CD4-positive, alpha-beta T cell treated with Interleukin-15 for 1 hour (primary cell): ENCODE data around the gene COX8A.
"Not testable (repeated sequence)": the region's sequence is repeated elsewhere in the genome, so short reads cannot be mapped to it uniquely, and the experiment has no call there.

Experiments
- DNase-seq: peaks from one replicate; pipeline ENCODE4 v3.0.0-alpha.2; 2020

Gene COX8A, protein sequence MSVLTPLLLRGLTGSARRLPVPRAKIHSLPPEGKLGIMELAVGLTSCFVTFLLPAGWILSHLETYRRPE

DNA sequence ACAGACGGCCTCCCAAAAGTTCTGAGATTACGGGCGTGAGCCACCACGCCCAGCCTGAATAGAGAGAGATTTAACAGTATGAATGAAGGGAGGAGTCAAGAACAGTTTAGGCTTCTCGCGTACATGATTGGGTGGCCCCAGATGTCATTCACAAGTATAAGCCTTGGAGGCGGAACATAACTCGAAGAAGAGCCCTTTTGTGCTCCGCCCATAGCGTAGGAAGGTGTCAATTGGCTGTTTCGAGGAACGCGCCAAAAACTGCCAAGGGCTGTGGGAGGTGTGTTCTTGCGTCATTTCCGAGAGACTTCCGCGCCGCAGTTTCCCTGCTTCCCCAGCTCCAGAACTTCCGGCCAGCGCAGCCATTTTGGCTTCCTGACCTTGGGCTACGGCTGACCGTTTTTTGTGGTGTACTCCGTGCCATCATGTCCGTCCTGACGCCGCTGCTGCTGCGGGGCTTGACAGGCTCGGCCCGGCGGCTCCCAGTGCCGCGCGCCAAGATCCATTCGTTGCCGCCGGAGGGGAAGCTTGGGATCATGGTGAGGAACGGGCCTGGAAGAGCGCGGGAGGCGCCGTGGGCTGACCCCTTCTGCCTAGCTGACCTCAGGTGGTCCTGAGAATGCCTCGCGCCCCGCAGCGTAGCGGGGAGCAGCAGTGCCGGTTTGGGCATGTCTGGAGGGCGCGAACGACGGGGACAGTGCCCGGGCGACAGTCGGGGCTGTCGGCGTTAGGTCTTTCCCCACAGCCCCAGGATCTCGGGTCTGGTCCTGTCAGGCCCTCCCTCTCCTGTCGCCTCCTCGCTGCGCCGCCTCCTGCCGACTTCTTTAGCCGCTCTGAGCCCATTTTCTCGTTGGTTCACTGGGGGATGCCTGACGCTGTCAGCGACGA, at the start of gene COX8A:
TSS of gene COX8A (plus strand) at position 362 of the 885 bp plus-strand sequence. CDS start at position 423, 61 bp downstream.
- peak; percentile 98 for DNase-seq

DNA sequence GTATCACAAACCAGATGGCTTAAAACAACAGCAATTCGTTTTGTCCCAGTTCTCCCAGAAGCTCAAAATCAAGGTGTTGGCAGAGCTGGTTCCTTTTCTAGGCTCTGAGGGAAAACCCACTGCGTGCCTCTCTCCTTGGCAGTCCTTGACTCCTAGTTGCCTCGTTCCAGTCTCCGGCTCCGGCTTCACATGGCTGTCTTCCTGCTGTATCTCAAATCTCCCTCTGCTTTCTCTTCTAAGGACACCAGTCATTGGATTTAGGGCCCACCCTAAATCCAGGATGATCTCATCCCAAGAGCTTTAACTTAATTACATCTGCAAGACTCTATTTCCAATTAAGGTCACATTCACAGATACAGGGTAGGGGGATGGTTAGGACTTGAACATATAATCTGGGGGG, 44.8 kb upstream of the COX8A start:
- no peak for DNase-seq

GRCh38 chr11:63931045-63931444, 43.4 kb upstream of the COX8A start:
- no peak for DNase-seq

- DNase-seq: no peak
These were observed 42.5 kb upstream of the COX8A start for GRCh38 chr11:63931876-63932275.

GRCh38 chr11:63933459-63933858, 41.0 kb upstream of the COX8A start:
- DNase-seq: no peak

DNA sequence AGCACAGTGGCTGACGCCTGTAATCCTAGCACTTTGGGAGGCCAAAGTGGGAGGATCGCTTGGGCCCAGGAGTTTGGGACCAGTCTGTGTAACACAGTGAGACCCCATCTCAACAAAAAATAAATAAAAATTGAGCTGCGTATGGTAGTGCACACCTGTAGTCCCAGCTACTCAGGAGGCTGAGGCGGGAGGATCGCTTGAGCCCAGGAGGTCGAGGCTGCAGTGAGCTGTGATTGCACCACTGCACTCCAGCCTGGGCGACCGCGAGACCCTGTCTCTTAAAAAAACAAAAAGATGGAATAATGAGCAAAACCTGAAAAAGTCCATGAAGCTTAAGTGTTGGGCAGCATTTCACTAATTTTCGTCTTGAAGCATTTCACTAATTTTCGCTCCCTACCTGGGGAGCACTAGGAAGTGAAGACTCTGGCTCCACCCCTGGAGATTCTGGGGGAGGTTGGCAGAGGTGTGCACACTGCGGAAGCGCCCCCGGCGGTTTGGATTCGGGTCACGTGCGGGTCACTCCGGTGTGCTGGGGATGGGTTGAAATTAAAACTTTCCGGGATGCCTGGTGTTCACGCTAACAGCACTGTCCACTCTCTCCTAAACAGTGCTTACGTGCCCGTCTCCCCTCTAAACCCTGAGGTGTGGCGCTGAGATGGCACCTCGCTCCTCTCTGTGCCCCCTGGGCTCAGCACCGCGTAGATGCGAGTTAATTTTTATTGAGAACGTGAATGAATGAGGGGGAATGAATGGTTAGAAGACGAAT, 36.5 kb upstream of the COX8A start:
- DNase-seq: no peak

DNA sequence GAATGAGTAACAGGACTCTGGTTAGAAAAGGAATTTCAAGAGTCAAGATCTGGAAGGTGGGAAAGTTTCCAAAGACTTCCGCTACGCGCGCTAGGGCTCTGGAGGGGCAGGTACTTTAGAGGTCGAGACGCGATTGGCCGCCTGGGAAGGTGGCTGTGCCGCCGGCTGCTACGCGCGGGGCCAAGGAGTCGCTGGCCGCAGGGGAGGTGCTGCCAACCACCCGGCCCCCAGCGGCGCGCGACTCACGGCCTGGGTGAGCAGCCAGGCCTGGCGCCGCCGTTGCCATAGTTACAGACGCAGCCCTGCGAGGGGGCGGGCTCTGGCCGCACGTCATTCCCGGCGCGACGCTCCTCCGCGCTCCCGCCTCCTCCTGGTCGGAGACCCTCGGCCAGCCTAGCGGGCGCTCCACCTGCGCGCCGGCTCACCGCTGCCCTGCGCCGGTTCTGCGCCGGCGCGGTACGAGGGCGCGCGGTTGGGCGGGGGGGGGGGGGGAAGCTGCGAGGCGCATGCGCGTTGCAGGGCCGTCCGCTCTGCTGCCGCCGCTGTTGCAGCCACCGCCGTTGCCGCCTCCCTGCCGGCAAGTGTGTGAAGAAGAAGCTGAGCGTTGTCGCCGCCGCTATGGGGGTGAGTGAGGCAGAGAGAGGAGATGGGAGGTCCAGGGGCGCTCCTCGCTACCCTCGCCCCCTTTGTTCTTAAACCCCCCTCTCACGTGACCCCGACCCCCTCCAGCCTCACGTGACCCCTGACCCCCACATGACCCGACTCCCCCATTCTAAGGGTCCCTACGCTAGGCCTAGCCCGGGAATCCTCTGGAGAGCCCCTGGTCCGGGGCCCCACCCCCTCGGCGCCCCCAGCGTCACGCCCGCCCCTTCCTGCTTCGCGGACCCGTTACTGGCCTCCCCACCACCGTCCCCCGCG, 35.7 kb upstream of the COX8A start, which contains the start of gene NAA40:
TSS of gene NAA40 (plus strand) at position 524 of the 918 bp plus-strand sequence. CDS start at position 619, 95 bp downstream.
- DNase-seq: peak; percentile 96

DNA sequence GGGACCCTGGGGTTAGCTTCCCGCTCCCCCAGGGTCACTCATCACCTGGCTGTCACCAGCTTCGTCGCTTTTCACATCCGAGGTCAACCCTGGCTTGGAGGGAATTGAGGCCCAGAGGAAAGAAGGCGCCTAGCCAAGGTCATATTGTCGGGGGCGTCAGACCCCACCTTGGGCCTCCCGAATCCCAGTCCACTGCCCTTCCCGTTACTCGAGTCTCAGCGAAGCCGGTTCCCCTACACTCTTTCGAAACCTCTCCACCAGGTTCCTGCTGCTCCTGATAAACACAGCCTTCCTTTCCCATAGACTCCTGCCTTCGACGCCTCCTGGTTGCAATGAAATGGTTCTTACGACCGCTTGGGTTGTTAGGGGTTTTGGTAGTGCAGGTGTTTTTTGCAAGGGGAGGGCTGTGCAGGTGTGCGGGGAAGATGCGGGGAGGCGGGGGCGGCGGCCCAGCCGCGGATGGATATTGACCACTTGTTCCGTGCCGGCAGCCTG, 35.0 kb upstream of the COX8A start:
- no peak for DNase-seq

- DNase-seq: no peak
These were observed 33.6 kb upstream of the COX8A start for GRCh38 chr11:63940786-63941185.

DNA sequence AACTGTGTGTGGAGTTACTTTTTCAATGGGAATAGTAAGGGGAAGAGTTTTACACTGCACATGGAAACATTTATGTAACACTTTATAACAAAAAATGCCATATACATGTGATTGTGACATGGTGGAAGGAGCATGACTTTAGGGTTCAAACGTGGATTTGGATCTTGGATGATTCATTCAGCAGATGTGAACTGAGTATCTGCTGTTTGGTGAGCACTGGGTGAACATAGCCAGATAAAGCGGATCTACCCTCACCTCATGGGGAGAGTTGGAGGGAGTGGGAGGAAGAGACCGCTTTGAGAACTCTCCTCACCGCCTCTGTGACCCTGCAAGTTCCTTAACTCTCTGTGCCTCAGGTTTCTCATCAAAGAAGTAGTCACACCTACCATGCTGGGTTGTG, 32.5 kb upstream of the COX8A start:
- no peak for DNase-seq

- DNase-seq: no peak
These were observed 31.6 kb upstream of the COX8A start for GRCh38 chr11:63942803-63943202.

DNA sequence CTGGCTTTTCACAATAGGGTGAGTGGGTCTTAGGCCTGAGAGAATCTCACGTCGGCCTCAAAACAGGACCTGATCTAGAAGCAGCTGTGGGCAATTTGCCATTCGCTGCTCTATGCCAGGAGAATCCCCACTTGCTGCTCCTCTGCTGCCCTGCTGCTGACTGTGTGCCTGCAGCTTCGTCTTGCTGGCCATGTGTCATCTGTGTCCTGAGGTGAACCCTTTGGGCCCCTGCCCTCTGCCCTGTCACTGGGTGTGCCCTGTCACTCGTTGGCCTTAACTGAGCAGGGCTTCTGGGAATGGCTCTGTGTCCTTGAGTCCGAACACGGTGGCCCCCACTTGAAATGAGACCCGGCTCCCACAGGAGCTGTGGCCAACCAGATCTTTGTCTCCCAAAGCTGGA, 29.4 kb upstream of the COX8A start:
- DNase-seq: no peak

DNA sequence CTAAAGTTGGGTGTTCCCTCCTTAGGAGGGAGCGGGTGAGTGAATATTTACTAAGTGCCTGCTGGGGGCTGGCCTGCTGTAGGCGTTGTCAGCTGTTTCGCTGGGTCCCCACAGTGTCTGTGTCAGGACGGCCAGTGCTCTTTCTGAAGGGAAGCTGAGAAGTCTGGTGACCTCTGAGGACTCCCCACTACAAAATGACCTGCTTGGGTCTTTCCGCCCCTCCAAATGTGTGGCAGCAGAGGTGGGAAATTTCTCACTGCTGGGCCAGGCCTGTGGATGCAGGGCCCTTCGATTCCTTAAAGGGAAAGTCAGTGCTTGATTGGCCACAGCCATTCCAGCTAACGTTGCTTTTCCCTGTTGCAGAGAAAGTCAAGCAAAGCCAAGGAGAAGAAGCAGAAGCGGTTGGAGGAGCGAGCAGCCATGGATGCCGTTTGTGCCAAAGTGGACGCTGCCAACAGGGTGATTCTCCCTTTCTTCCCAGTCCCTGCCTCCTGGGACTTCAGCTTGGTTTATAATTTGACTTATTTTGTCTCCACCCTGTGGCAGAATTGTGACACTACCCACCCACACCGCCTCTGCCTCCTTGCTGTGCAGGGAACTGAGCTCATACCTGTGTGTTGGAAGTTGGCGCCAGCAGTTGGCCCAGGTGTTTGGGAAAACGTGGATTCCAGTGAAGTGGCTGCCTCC, 28.8 kb upstream of the COX8A start:
- peak; percentile 44 for DNase-seq

DNA sequence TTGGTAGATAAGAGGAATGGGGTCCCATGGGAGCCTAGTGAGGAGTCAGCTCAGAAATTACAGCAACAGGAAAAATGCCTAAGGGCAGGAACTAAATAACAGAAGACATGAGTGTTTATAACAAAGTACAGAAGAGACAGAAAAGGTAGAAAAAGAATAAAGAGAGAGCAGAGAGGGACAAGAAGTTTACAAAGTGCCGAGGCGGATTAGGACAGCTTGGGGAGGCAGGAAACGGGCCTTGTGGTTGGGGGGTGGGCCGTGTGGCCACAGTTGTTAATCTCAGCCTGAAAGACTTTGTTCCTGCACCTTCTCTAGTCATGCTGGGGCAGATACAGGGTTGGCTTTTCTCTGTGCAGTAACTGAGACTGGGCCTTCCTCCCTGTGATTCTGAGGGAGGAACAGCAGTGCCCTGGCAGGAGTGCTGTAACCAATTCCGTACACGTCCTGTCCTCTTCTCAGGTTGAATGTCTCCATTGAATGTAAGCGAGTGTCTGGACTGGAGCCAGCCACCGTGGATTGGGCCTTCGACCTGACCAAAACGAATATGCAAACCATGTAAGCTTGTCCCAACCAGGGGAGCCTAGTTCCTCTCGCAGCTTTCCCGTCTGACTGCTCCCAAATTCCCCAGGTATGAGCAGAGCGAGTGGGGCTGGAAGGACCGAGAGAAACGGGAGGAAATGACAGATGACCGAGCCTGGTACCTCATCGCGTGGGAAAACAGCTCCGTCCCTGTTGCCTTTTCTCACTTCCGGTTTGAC, 22.5 kb upstream of the COX8A start:
- peak; percentile 35 for DNase-seq

GRCh38 chr11:63952570-63952969, 21.9 kb upstream of the COX8A start:
- DNase-seq: no peak

GRCh38 chr11:63958008-63958407, 16.4 kb upstream of the COX8A start:
- no peak for DNase-seq

DNA sequence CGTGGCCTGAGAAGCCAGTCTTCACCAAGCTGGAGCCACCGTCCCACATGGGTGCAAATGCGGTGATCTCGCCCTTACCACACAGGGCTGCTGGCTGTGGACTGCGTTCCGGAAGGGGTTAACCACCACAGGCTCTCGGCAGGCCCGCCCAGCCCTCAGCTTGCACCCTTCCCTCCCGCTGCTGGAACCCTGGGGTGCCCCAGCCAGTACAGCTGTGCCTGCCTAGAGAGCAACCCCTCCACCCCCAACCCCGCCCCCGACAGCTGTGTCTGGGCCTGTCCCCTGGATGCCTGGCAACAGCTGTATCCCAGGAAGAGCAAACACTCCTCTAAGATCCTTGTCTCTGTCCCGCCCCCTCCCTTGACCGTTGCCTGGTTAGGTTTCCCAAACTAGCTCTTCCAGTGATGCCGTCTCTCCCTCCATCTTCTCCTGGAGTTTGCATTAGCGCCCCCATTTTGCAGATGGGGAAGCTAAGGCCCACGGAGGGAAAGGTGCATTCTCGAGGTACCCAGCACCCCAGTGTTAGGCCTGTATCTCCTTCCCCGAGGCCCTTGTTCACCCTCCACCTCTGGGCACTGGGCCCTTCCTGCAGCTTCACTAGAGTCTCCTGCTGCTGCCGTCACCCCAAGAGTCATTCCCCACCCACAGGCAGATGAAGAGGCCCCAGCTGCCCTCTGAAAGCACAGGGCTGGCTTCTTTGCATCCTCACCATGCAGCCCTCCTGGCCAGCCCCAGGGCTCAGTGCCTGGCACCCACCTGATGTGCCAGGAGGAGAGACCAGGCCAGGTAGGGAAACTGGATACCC, 12.6 kb upstream of the COX8A start:
- peak; percentile 46 for DNase-seq

- DNase-seq: not testable (repeated sequence)
These were observed 10.5 kb upstream of the COX8A start for GRCh38 chr11:63963895-63964294.

GRCh38 chr11:63966444-63966843, 8.0 kb upstream of the COX8A start:
- no peak for DNase-seq

DNA sequence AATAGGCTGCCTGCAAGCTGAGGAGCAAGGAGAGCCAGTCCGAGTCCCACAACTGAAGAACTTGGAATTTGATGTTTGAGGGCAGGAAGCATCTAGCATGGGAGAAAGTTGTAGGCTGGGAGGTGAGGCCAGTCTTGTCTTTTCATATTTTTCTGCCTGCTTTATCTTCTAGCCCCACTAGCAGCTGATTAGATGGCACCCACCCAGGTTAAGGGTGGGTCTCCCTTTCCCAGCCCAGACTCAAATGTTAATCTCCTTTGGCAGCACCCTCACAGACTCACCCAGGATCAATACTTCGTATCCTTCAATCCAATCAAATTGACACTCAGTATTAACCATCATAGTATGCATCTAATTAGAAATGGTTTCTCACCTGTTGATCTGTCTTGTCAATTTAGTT, 5.0 kb upstream of the COX8A start:
- no peak for DNase-seq
